ENCODE data around the gene SYNGR3.

The SYNGR3 gene

DNA sequence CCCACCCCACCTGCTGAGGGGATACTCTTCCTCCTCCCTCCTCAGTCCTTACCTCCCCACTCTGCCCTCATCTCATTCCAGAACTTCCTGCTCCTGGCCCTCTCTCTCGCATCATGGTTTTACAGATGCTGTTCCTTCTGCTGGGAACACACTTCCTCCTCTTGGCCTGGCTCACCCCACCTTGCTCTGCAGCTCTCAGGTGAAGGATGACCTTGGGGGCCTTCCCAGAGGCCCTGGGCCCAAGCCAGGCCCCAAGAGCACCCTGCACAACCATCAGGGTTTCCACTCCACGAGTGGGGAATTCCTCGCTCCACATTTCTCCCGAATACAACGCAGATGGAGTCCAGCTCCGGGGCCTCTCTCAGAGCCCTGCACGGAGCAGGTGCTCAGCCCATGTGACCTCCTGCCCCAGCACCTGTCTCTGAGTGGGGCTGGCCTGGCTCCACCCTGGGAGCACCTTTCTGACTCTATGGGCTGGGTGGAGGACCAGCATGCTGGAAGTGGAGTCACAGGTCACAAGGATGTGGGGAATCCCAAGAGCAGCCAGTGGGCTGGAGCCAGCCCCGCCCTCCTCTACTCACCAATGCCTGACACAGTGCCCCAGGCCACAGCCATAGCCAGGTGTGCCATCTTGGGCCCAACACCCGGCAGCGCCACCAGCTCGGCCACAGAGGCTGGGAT is 53.4 kb downstream of the SYNGR3 start:
- no peak for DNase-seq

Measured in AML-193 (cell line).